ENCODE data around the gene CBLC.

- TF ChIP-seq, protein P1, sequence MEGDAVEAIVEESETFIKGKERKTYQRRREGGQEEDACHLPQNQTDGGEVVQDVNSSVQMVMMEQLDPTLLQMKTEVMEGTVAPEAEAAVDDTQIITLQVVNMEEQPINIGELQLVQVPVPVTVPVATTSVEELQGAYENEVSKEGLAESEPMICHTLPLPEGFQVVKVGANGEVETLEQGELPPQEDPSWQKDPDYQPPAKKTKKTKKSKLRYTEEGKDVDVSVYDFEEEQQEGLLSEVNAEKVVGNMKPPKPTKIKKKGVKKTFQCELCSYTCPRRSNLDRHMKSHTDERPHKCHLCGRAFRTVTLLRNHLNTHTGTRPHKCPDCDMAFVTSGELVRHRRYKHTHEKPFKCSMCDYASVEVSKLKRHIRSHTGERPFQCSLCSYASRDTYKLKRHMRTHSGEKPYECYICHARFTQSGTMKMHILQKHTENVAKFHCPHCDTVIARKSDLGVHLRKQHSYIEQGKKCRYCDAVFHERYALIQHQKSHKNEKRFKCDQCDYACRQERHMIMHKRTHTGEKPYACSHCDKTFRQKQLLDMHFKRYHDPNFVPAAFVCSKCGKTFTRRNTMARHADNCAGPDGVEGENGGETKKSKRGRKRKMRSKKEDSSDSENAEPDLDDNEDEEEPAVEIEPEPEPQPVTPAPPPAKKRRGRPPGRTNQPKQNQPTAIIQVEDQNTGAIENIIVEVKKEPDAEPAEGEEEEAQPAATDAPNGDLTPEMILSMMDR (IDR thresholded peaks at IDR 0.05): no peak
- TF ChIP-seq EP300 (IDR thresholded peaks at IDR 0.05): no peak
- no peak for TF ChIP-seq POLR2AphosphoS5 (IDR thresholded peaks at IDR 0.05)
- no peak for TF ChIP-seq POLR2A (IDR thresholded peaks at IDR 0.05)
These were observed 28.6 kb downstream of the CBLC start for GRCh38 chr19:44806291-44806690.
